Neuronal stem cell (in vitro differentiated cells): Measurements from ENCODE around the gene CYRIA.

Experiments used
- DNase-seq: peaks from one replicate; pipeline ENCODE4 v3.0.0-alpha.2; 2013; ENCODE audit warnings: low spot score
- H2AFZ ChIP-seq: one replicate; pipeline ENCODE4 v1.6.1; 2013; ENCODE audit warnings: mild to moderate bottlenecking, low read length, inconsistent platforms
- H2AK5ac ChIP-seq: 2 replicates; pipeline ENCODE4 v1.6.1; 2013; ENCODE audit warnings: low read depth, mild to moderate bottlenecking, inconsistent platforms, low read length, moderate library complexity, mixed read lengths
- H2BK120ac ChIP-seq: 2 replicates; pipeline ENCODE4 v1.6.1; 2013; ENCODE audit warnings: low read depth, mild to moderate bottlenecking, inconsistent platforms, low read length, moderate library complexity, mixed read lengths
- H2BK12ac ChIP-seq: one replicate; pipeline ENCODE4 v1.6.1; 2013; ENCODE audit warnings: low read length, inconsistent platforms
- H2BK15ac ChIP-seq: 2 replicates; pipeline ENCODE4 v1.6.1; 2013; ENCODE audit warnings: mild to moderate bottlenecking, low read length, inconsistent platforms, mixed read lengths
- H2BK5ac ChIP-seq: one replicate; pipeline ENCODE4 v1.6.1; 2013; ENCODE audit warnings: inconsistent platforms, mild to moderate bottlenecking, low read length, moderate library complexity
- H3K14ac ChIP-seq: one replicate; pipeline ENCODE4 v1.6.1; 2013; ENCODE audit warnings: low read length, inconsistent platforms
- H3K18ac ChIP-seq: 2 replicates; pipeline ENCODE4 v1.6.1; 2013; ENCODE audit warnings: low read length, inconsistent platforms
- H3K23ac ChIP-seq: 2 replicates; pipeline ENCODE4 v1.6.1; 2013; ENCODE audit warnings: low read depth, mild to moderate bottlenecking, mixed read lengths, low read length, inconsistent platforms; ENCODE audit not compliant: poor library complexity
- H3K27ac ChIP-seq: replicated peaks from 3 replicates; pipeline ENCODE4 v1.5.1; 2013; ENCODE audit warnings: low read length, inconsistent platforms
- H3K27me3 ChIP-seq, 3 experiments: 2 replicates each; pipeline ENCODE4 v1.6.1; 2013; ENCODE audit warnings: low read length in 3 of 3, mild to moderate bottlenecking in 2 of 3, inconsistent platforms in 1 of 3, low read depth in 1 of 3, mixed read lengths in 1 of 3, moderate library complexity in 1 of 3; ENCODE audit not compliant: control insufficient read depth in 3 of 3, insufficient read depth in 3 of 3
- H3K36me3 ChIP-seq, 2 donors: replicated peaks in 1 of 2; 2 replicates each; pipeline ENCODE4 v1.6.1; 2013; ENCODE audit warnings: low read length in 2 of 2; ENCODE audit not compliant: control insufficient read depth in 2 of 2, insufficient read depth in 2 of 2
- H3K4ac ChIP-seq: 2 replicates; pipeline ENCODE4 v1.6.1; 2013; ENCODE audit warnings: inconsistent platforms, mild to moderate bottlenecking, low read length, moderate library complexity
- H3K4me1 ChIP-seq, 2 donors: 1 replicate in 1 of 2; 2 replicates in 1 of 2; pipeline ENCODE4 v1.6.1; 2013; ENCODE audit warnings: low read length in 2 of 2, low read depth in 1 of 2; ENCODE audit not compliant: control insufficient read depth in 2 of 2, insufficient read depth in 1 of 2
- H3K4me2 ChIP-seq: one replicate; pipeline ENCODE4 v1.6.1; 2013; ENCODE audit warnings: mild to moderate bottlenecking, low read length, inconsistent platforms; ENCODE audit not compliant: insufficient read depth, poor library complexity, severe bottlenecking
- H3K4me3 ChIP-seq, 2 donors: 2 replicates each; pipeline ENCODE4 v1.5.1; 2013; ENCODE audit warnings: low read length in 2 of 2, mild to moderate bottlenecking in 2 of 2, inconsistent platforms in 1 of 2, moderate library complexity in 1 of 2
- H3K79me1 ChIP-seq: one replicate; pipeline ENCODE4 v1.6.1; 2013; ENCODE audit warnings: low read depth, mild to moderate bottlenecking, inconsistent platforms, low read length, moderate library complexity
- H3K9ac ChIP-seq: one replicate; pipeline ENCODE4 v1.6.1; 2013; ENCODE audit warnings: mild to moderate bottlenecking, low read depth, low read length, inconsistent platforms; ENCODE audit not compliant: poor library complexity
- H3K9me3 ChIP-seq, 2 donors: replicated peaks in 1 of 2; 2 replicates each; pipeline versions ENCODE3 to v1.6.1; 2013; ENCODE audit warnings: low read length in 2 of 2, mild to moderate bottlenecking in 2 of 2, inconsistent platforms in 1 of 2, low read depth in 1 of 2, mixed read lengths in 1 of 2, moderate library complexity in 1 of 2; ENCODE audit not compliant: control insufficient read depth in 2 of 2, insufficient read depth in 1 of 2
- H4K8ac ChIP-seq: one replicate; pipeline ENCODE4 v1.6.1; 2013; ENCODE audit warnings: low read depth, mild to moderate bottlenecking, inconsistent platforms, low read length, moderate library complexity
- H4K91ac ChIP-seq: one replicate; pipeline ENCODE4 v1.6.1; 2013; ENCODE audit warnings: low read length, low read depth, mild to moderate bottlenecking, inconsistent platforms; ENCODE audit not compliant: poor library complexity
- WGBS, 2 donors: extraction: QIAGEN DNeasy Blood & Tissue Kit; methylation state at CpG; one replicate each; pipeline ENCODE4 v1.1.7; 2013; ENCODE audit warnings: missing lambda C conversion rate in 2 of 2, mixed read lengths in 1 of 2; ENCODE audit not compliant: insufficient read length in 2 of 2, insufficient replicate concordance in 1 of 2; ENCODE audit errors: extremely low coverage in 2 of 2; 5-methylcytosine and 5-hydroxymethylcytosine counted together

The CYRIA gene

DNA sequence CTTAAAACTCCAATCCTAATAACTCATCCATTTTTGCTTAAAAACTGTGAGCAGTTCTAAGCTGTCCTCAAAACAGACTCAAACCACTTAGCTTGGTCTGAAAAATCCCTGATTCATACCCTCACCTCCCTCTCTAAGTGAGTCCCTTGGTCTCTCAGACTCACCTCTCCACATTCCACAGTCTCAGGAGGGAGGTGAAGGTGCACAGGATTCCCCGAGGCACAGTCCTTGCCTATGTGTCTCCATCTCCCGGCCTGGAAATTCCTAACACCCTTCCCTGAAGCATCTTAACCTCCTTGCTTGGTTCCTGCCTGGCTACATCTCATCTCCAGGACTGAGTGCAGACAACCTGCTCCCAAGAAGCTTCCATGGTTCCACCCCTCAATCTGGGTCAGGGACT is 45.0 kb downstream of the CYRIA start:
- Histone ChIP-seq H3K27me3 (no peaks in the 10 kb centered on the region), H3K9ac (no peak overlapping the region), H3K79me1 (no peaks in the 10 kb centered on the region), H3K9me3 (no peaks in the 10 kb centered on the region), H3K18ac (no peak overlapping the region), H2BK5ac (no peak overlapping the region), H3K4ac (no peak overlapping the region), H2AK5ac (no peak overlapping the region), H3K27ac (no peak overlapping the region), H2AFZ (no peak overlapping the region), H2BK15ac (no peak overlapping the region), H3K4me1 (peaks cover 5 to 15% of the 10 kb centered on the region in 2 donors), H2BK120ac (no peak overlapping the region), H4K8ac (no peak overlapping the region), H4K91ac (no peak overlapping the region), H3K4me2 (no peak overlapping the region), H3K14ac (no peak overlapping the region), H3K4me3 (no peak overlapping the region), H2BK12ac (no peak overlapping the region), H3K23ac (no peak overlapping the region), H3K36me3 (no peaks in the 10 kb centered on the region)
- no peak for DNase-seq
- no CpG with 5 or more reads among the region's 2 CpGs for WGBS, 2 donors

- Histone ChIP-seq H3K79me1 (no peaks in the 10 kb centered on the region), H3K14ac (no peak overlapping the region), H3K27ac (no peak overlapping the region), H3K9me3 (no peaks in the 10 kb centered on the region), H4K91ac (no peak overlapping the region), H2BK5ac (no peak overlapping the region), H3K4ac (no peak overlapping the region), H2BK120ac (no peak overlapping the region), H2BK12ac (no peak overlapping the region), H3K9ac (no peak overlapping the region), H2AK5ac (no peak overlapping the region), H3K4me2 (no peak overlapping the region), H2BK15ac (no peak overlapping the region), H4K8ac (no peak overlapping the region), H3K4me1 (peaks cover 0 to 6% of the 10 kb centered on the region in 2 donors), H3K18ac (no peak overlapping the region), H3K23ac (no peak overlapping the region), H2AFZ (no peak overlapping the region), H3K4me3 (no peak overlapping the region), H3K36me3 (no peaks in the 10 kb centered on the region), H3K27me3 (no peaks in the 10 kb centered on the region)
- DNase-seq: no peak
- WGBS, 2 donors: no CpG with 5 or more reads among the region's 5 CpGs
Observed at GRCh38 chr2:16619576-16620245, 45.9 kb downstream of the CYRIA start.

DNA sequence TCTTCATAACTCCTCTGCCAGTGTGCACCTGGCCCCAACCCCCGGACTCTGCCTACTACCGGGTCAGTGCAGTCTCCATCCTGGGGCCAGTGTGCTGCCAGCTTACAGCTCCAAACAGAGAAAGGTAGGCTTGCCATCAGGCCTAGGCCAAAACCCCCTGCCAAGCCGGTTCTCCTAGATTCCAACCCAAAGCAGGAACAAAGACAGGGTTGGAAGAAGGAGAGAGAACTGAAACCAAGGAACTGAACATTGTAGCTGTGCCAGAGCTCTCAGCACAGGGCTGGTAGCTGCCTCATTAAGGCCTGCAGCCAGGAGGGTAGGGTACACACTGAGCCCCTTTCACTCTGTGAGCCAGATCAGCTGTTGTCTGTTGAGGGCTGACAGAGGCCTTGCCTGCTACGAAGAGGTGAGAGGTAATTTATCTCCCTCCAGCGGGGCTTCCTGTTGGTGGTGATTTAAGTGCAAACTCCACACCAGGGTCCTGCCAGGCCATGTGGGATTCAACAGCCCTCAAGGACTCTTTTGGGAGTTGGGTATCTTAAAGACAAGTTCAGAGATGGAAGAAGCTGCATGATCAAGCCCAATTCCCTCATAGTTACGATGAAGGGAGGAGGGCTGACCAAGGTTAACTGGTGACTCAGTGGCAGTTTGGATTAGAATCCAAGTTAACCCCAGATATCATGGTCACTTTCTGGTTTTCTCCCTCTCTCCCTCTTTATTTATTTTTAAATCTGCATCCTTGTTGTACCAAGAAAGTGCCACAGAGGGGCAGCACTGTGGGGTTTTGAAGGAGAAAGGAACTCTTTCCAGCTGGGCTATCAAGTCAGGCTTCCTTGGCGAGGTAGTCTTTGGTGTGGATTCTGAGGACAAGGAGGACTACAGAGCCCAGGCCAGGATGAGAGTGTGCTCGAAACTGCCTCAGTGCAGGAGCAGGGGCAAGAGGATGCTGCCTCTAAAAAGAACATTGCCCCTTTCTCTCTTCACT is 48.1 kb downstream of the CYRIA start:
- Histone ChIP-seq H2BK120ac (no peak overlapping the region), H3K36me3 (no peaks in the 10 kb centered on the region), H2AFZ (no peak overlapping the region), H3K4me2 (no peak overlapping the region), H3K27ac (no peak overlapping the region), H3K18ac (no peak overlapping the region), H3K9ac (no peak overlapping the region), H4K8ac (no peak overlapping the region), H2BK15ac (no peak overlapping the region), H3K9me3 (no peaks in the 10 kb centered on the region), H3K4me3 (no peak overlapping the region), H3K14ac (no peak overlapping the region), H2BK5ac (no peak overlapping the region), H3K4ac (no peak overlapping the region), H2BK12ac (no peak overlapping the region), H2AK5ac (no peak overlapping the region), H3K4me1 (no peaks in the 10 kb centered on the region), H3K23ac (no peak overlapping the region), H3K79me1 (no peaks in the 10 kb centered on the region), H3K27me3 (no peaks in the 10 kb centered on the region), H4K91ac (no peak overlapping the region)
- WGBS, 2 donors: no CpG with 5 or more reads among the region's 8 CpGs
- peak; percentile 21 for DNase-seq
